ENCODE measurements around the gene SPATA17. TPM values are rescaled to one million over a fixed set of nuclear protein-coding genes. Genes with fewer than 3 reads are reported as not detected.

SPATA17 gene
- total and polyA plus RNA-seq, 2 experiments from 2014 or later = 1.2 to 3.5 TPM

DNA sequence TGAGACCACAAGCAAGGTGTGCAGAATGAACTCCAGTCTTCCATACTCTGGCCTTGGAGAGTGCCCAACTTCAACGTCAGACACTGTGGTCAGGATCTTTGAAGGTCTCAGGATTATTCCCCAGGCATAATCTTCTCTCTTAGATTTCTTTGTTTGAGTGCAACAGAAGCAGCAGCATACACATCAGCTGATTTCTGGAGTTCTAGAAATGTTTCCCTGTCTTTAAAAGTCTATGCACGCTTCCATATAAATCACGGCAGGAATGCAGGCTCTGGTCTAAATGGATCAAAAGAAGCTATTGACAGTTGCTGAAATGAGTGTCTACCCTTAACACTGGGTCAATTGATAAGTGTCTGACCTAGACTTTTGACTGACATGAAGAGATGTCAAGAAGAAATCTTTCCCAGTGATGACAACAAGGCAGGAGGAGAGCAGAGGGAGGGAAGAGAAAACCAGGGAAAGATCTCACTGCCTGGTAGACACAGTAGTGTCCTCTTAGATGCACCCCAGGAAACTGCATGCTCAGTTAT is 279.7 kb downstream of the SPATA17 start:
- H3K27ac Mint-ChIP-seq = no peak overlapping the region
- no peaks in the 10 kb centered on the region for H3K9me3 Mint-ChIP-seq
- no peak for ATAC-seq
- H3K4me3 ChIP-seq = no peak overlapping the region
- H2AFZ ChIP-seq = no peak overlapping the region
- no peaks in the 10 kb centered on the region for H3K27me3 ChIP-seq (ENCODE audit: insufficient read depth)
- no peaks in the 10 kb centered on the region for H3K79me2 ChIP-seq (replicated peaks; ENCODE audit: insufficient read depth)
- H3K4me3 Mint-ChIP-seq = no peak overlapping the region
- no peaks in the 10 kb centered on the region for H3K9me2 ChIP-seq (ENCODE audit: insufficient read depth)
- no peak overlapping the region for H3K4me2 ChIP-seq
- TF ChIP-seq ZNF114 (CRISPR knock-in tag; IDR thresholded peaks at IDR 0.05) (no peak), EZH2 (IDR thresholded peaks at IDR 0.05; ENCODE audit: low read depth, unreplicated experiment) (no peak), POLR2AphosphoS5 (IDR thresholded peaks at IDR 0.05; ENCODE audit: low read depth) (no peak)
- DNase-seq (ENCODE audit: low spot score) = no peak
- H3K4me1 Mint-ChIP-seq = no peaks in the 10 kb centered on the region
- H3K27me3 Mint-ChIP-seq (ENCODE audit: insufficient read depth, low read depth, poor library complexity) = peaks cover 3% of the 10 kb centered on the region
- no peaks in the 10 kb centered on the region for H3K36me3 ChIP-seq (ENCODE audit: insufficient read depth)
- no peaks in the 10 kb centered on the region for H3F3A ChIP-seq (replicated peaks; ENCODE audit: low read depth)
- H3K36me3 Mint-ChIP-seq (ENCODE audit: low read depth) = no peaks in the 10 kb centered on the region
- no peaks in the 10 kb centered on the region for H3K4me1 ChIP-seq (ENCODE audit: insufficient read depth)
- H4K20me1 ChIP-seq (replicated peaks; ENCODE audit: insufficient read depth) = no peaks in the 10 kb centered on the region
- H3K27ac ChIP-seq (ENCODE audit: low read depth) = no peak overlapping the region

DNA sequence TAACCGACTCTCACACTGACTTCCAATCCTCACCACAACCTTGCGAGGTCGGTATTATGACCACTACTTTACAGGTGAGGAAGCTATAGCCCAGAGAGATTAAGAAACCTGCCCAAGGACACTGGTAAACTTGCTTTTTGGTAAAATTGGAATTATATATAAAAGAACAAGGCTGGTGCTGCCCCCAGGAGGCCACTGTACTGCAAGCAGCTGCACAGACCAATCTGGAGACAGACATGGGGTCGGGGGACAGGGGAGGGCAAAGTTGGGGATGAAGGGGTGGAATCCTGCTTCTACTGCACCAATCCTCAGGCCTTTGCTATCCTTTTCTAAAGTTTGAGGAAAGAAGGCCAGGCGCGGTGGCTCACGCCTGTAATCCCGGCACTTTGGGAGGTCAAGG is 280.8 kb downstream of the SPATA17 start:
- H3K36me3 Mint-ChIP-seq (ENCODE audit: low read depth) = no peaks in the 10 kb centered on the region
- Histone ChIP-seq H3K9me2 (ENCODE audit: insufficient read depth) (no peaks in the 10 kb centered on the region), H2AFZ (no peak overlapping the region), H3K79me2 (replicated peaks; ENCODE audit: insufficient read depth) (no peaks in the 10 kb centered on the region), H3K4me2 (no peak overlapping the region), H3K27ac (ENCODE audit: low read depth) (no peak overlapping the region), H3K4me3 (no peak overlapping the region), H3K36me3 (ENCODE audit: insufficient read depth) (no peaks in the 10 kb centered on the region), H3K4me1 (ENCODE audit: insufficient read depth) (no peaks in the 10 kb centered on the region), H3F3A (replicated peaks; ENCODE audit: low read depth) (no peaks in the 10 kb centered on the region), H4K20me1 (replicated peaks; ENCODE audit: insufficient read depth) (no peaks in the 10 kb centered on the region), H3K27me3 (ENCODE audit: insufficient read depth) (no peaks in the 10 kb centered on the region)
- no peak overlapping the region for H3K4me3 Mint-ChIP-seq
- H3K27me3 Mint-ChIP-seq (ENCODE audit: insufficient read depth, low read depth, poor library complexity) = peaks cover 3% of the 10 kb centered on the region
- no peak overlapping the region for H3K27ac Mint-ChIP-seq
- TF ChIP-seq, protein P1, sequence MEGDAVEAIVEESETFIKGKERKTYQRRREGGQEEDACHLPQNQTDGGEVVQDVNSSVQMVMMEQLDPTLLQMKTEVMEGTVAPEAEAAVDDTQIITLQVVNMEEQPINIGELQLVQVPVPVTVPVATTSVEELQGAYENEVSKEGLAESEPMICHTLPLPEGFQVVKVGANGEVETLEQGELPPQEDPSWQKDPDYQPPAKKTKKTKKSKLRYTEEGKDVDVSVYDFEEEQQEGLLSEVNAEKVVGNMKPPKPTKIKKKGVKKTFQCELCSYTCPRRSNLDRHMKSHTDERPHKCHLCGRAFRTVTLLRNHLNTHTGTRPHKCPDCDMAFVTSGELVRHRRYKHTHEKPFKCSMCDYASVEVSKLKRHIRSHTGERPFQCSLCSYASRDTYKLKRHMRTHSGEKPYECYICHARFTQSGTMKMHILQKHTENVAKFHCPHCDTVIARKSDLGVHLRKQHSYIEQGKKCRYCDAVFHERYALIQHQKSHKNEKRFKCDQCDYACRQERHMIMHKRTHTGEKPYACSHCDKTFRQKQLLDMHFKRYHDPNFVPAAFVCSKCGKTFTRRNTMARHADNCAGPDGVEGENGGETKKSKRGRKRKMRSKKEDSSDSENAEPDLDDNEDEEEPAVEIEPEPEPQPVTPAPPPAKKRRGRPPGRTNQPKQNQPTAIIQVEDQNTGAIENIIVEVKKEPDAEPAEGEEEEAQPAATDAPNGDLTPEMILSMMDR (conservative IDR thresholded peaks at IDR 0.05; ENCODE audit: low read depth in 2 of 2) = peak; percentile 73
- TF ChIP-seq POLR2AphosphoS5 (IDR thresholded peaks at IDR 0.05; ENCODE audit: low read depth) (no peak), EZH2phosphoT487 (IDR thresholded peaks at IDR 0.05; ENCODE audit: unreplicated experiment) (no peak), ZNF114 (CRISPR knock-in tag; IDR thresholded peaks at IDR 0.05) (no peak)
- TF ChIP-seq, protein P2, sequence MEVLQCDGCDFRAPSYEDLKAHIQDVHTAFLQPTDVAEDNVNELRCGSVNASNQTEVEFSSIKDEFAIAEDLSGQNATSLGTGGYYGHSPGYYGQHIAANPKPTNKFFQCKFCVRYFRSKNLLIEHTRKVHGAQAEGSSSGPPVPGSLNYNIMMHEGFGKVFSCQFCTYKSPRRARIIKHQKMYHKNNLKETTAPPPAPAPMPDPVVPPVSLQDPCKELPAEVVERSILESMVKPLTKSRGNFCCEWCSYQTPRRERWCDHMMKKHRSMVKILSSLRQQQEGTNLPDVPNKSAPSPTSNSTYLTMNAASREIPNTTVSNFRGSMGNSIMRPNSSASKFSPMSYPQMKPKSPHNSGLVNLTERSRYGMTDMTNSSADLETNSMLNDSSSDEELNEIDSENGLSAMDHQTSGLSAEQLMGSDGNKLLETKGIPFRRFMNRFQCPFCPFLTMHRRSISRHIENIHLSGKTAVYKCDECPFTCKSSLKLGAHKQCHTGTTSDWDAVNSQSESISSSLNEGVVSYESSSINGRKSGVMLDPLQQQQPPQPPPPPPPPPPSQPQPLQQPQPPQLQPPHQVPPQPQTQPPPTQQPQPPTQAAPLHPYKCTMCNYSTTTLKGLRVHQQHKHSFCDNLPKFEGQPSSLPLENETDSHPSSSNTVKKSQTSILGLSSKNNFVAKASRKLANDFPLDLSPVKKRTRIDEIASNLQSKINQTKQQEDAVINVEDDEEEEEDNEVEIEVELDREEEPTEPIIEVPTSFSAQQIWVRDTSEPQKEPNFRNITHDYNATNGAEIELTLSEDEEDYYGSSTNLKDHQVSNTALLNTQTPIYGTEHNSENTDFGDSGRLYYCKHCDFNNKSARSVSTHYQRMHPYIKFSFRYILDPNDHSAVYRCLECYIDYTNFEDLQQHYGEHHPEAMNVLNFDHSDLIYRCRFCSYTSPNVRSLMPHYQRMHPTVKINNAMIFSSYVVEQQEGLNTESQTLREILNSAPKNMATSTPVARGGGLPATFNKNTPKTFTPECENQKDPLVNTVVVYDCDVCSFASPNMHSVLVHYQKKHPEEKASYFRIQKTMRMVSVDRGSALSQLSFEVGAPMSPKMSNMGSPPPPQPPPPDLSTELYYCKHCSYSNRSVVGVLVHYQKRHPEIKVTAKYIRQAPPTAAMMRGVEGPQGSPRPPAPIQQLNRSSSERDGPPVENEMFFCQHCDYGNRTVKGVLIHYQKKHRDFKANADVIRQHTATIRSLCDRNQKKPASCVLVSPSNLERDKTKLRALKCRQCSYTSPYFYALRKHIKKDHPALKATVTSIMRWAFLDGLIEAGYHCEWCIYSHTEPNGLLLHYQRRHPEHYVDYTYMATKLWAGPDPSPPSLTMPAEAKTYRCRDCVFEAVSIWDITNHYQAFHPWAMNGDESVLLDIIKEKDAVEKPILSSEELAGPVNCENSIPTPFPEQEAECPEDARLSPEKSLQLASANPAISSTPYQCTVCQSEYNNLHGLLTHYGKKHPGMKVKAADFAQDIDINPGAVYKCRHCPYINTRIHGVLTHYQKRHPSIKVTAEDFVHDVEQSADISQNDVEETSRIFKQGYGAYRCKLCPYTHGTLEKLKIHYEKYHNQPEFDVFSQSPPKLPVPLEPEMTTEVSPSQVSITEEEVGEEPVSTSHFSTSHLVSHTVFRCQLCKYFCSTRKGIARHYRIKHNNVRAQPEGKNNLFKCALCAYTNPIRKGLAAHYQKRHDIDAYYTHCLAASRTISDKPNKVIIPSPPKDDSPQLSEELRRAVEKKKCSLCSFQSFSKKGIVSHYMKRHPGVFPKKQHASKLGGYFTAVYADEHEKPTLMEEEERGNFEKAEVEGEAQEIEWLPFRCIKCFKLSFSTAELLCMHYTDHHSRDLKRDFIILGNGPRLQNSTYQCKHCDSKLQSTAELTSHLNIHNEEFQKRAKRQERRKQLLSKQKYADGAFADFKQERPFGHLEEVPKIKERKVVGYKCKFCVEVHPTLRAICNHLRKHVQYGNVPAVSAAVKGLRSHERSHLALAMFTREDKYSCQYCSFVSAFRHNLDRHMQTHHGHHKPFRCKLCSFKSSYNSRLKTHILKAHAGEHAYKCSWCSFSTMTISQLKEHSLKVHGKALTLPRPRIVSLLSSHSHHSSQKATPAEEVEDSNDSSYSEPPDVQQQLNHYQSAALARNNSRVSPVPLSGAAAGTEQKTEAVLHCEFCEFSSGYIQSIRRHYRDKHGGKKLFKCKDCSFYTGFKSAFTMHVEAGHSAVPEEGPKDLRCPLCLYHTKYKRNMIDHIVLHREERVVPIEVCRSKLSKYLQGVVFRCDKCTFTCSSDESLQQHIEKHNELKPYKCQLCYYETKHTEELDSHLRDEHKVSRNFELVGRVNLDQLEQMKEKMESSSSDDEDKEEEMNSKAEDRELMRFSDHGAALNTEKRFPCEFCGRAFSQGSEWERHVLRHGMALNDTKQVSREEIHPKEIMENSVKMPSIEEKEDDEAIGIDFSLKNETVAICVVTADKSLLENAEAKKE (CRISPR knock-in tag; IDR thresholded peaks at IDR 0.05) = no peak
- H3K9me3 Mint-ChIP-seq = no peaks in the 10 kb centered on the region
- no peaks in the 10 kb centered on the region for H3K4me1 Mint-ChIP-seq
- DNase-seq (ENCODE audit: low spot score) = peak; percentile 74
- peak; percentile 81 for ATAC-seq
